GM18951 (cell line): ENCODE data around the gene EEF1AKMT4.
A peak's percentile ranks its signal among the peaks of the same experiment; 100 is the strongest.

ENCODE experiments used
- POLR2A ChIP-seq: IDR thresholded peaks from 4 replicates; pipeline ENCODE4 v1.6.1; 2011; ENCODE audit warnings: mild to moderate bottlenecking; ENCODE audit not compliant: insufficient read length, insufficient read depth; ENCODE audit errors: extremely low read depth
- in situ Hi-C: fragments of 300-500 bp; cut with MboI; formaldehyde crosslinking; loops from one replicate; pipeline ENCODE4 v1.12.0; 2022; ENCODE audit warnings: low sequenced_read_pairs, mixed read lengths, inconsistent platforms; ENCODE audit not compliant: unreplicated experiment

Gene EEF1AKMT4

GRCh38 chr3:184284696-184285095 lies 35.2 kb downstream of the EEF1AKMT4 start:
- no peak for TF ChIP-seq POLR2A

GRCh38 chr3:184289426-184289938 lies 40.0 kb downstream of the EEF1AKMT4 start:
- in situ Hi-C loops: loop anchor here (10.0 kb wide), 1 partner anchor 395 kb away; no protein-coding TSS in a partner anchor
- no peak for TF ChIP-seq POLR2A

More at GRCh38 chr3:184284696-184285095, 35.2 kb downstream of the EEF1AKMT4 start:
- in situ Hi-C loops: loop anchor here (10.0 kb wide), 1 partner anchor 390 kb away; no protein-coding TSS in a partner anchor

- in situ Hi-C loops: no loop called here
- no peak for TF ChIP-seq POLR2A
Measured at GRCh38 chr3:184290331-184290730, 40.9 kb downstream of the EEF1AKMT4 start.

GRCh38 chr3:184291044-184291737 lies 41.7 kb downstream of the EEF1AKMT4 start:
- in situ Hi-C loops: no loop called here
- TF ChIP-seq POLR2A: no peak

DNA sequence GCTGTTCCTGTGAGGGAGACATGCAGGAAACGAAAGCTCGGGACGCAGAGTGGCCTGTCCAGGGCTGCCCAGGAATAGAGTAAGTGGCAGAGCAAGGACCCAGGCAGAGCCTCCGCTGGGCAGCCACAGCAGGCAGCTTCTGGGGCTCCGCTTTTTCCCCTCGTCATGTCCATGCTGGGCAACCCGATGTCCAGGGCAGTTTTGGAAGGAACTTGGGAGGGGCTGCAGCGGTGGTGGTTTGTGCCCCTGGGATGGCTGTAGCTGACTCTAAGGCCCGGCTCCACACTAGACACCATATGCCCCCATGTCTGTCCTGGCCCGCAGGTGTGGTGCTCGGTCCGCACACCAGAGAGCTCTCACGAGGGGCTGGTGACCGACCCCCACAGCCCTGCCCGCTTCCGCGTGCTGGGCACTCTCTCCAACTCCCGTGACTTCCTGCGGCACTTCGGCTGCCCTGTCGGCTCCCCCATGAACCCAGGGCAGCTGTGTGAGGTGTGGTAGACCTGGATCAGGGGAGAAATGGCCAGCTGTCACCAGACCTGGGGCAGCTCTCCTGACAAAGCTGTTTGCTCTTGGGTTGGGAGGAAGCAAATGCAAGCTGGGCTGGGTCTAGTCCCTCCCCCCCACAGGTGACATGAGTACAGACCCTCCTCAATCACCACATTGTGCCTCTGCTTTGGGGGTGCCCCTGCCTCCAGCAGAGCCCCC lies 42.4 kb downstream of the EEF1AKMT4 start:
- in situ Hi-C loops: no loop called here
- TF ChIP-seq POLR2A: no peak

DNA sequence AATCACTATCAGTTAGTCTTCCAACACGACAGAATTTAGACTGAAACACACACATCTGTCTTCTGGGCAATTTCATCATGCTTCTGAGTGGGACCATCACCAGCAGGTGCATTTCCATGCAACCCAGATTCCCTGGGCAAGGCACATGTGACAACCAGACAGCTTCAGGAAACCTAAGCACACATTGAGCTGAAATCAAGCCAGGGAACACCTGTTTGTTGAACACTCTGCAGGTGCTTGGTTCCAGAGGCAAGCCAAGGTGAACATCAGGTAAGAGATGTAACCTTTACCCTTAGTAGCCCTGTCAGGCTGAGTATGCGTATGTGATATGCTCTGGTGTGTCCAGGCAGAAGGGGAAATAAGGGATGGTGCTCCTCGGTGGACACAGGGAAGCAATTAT lies 46.3 kb downstream of the EEF1AKMT4 start:
- no peak for TF ChIP-seq POLR2A

GRCh38 chr3:184296616-184297015 lies 47.1 kb downstream of the EEF1AKMT4 start:
- no peak for TF ChIP-seq POLR2A
- in situ Hi-C loops: no loop called here

More for the DNA sequence above, 46.3 kb downstream of the EEF1AKMT4 start:
- in situ Hi-C loops: no loop called here

- peak; percentile 86 for TF ChIP-seq POLR2A
- in situ Hi-C loops: no loop called here
Measured at GRCh38 chr3:184298759-184299487, 49.5 kb downstream of the EEF1AKMT4 start, which contains the start of gene PSMD2. PSMD2 (plus strand) TSS chr3:184299241; CDS start chr3:184299267, 26 bp downstream.

DNA sequence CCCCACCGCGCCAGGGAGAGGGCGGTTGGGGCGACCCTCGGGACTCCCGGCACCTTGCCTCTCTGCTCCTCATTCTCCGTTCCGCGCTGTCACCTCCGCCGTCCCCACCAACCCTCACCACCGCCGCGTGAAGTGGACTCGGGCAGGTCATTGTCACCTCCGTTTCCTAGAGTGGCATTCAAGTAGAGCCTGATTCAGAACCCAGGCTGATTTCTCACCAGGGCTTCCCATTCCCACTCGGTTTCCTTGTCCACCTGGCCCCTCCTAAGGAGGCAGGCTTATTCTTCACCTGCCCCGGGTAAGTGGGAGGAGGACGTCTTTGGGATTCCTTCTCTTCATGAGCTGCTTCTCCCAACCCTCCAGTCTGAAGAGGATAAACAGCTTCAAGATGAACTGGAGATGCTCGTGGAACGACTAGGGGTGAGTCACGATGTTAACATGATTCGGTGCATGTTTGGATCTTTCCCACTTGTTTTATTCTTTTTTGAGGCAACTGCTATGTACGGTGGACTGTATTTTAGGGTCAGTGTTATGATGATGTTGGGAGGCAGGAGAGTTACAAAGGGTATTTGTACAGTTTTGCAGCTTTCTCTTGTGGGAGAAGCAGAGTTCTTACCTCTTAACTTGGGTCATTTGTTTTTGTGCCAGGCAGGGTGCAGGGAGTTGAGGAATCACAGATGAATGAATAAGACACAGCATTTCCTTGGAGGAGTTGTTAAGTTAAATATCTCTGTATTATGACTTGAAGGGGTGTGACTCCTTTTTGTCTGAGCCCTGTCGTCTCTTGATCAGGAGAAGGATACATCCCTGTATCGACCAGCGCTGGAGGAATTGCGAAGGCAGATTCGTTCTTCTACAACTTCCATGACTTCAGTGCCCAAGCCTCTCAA lies 50.3 kb downstream of the EEF1AKMT4 start:
- in situ Hi-C loops: no loop called here
- TF ChIP-seq POLR2A: no peak

DNA sequence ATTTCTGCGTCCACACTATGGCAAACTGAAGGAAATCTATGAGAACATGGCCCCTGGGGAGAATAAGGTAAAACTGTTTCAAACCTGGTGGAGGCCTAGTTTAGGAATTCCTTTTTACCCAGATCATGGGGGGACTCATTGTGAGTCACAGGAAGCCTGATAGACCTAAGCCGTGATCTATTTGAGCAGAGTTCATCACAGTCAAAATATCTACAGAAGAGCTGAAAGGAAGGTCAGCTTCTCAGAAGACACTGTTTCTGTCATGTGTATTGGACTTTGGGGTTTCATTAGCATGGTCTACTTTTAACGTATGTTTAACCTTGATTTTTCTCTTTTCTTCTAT lies 50.9 kb downstream of the EEF1AKMT4 start:
- in situ Hi-C loops: no loop called here
- no peak for TF ChIP-seq POLR2A

DNA sequence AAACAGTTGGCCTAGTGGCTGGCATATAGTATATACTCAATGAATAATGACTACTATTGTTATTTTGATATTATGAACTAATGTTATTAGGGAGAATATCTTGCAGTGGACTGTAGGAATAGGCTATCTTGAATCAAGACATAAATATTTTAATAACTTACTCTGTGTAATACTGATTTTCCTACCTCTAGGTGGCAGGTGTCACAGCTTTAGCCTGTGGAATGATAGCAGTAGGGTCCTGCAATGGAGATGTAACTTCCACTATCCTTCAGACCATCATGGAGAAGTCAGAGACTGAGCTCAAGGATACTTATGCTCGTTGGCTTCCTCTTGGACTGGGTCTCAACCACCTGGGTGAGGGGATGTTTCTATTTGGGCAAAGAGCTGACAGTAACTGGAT lies 56.1 kb downstream of the EEF1AKMT4 start:
- TF ChIP-seq POLR2A: no peak

GRCh38 chr3:184306341-184306972 lies 57.0 kb downstream of the EEF1AKMT4 start:
- no peak for TF ChIP-seq POLR2A
- in situ Hi-C loops: no loop called here

More for the DNA sequence above, 56.1 kb downstream of the EEF1AKMT4 start:
- in situ Hi-C loops: no loop called here
